Right renal cortex interstitium (tissue), 3 donors: ENCODE data around the gene LENEP. TPM values are rescaled to one million over a fixed set of nuclear protein-coding genes. Genes with fewer than 3 reads are reported as not detected.

ENCODE experiments used
- DNase-seq, 3 donors: peaks; one replicate each; pipeline ENCODE4 v3.0.0-alpha.2; 2013; ENCODE audit warnings: low read depth in 3 of 3, low spot score in 2 of 3
- polyA plus RNA-seq, 3 donors: library from polyadenylated mRNA; unstranded; fragments of 120-200 nt; gene quantifications; one replicate each; pipeline ENCODE4 v1.2.1, GENCODE V29; 2013; ENCODE audit not compliant: insufficient read length in 3 of 3

Gene LENEP
- polyA plus RNA-seq, 3 donors, result not detected

DNA sequence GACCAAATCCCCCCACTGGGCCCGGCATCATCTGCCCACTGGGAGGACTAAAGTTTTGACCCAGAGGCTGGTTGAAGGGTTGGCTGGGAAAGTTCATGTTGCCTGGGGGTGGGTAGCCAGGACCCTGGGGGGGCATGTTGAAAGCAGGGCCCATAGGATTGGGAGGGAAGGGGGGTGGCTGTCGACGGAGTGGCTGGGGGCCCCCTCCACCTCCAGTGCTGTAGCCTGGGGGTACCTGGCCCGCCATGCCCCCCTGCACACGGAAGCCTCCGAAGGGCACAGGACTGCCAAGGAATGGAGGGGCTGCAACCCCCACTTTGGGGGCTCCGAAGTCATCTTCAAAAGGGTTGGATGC, 34.0 kb upstream of the LENEP start:
- no peak for DNase-seq

DNA sequence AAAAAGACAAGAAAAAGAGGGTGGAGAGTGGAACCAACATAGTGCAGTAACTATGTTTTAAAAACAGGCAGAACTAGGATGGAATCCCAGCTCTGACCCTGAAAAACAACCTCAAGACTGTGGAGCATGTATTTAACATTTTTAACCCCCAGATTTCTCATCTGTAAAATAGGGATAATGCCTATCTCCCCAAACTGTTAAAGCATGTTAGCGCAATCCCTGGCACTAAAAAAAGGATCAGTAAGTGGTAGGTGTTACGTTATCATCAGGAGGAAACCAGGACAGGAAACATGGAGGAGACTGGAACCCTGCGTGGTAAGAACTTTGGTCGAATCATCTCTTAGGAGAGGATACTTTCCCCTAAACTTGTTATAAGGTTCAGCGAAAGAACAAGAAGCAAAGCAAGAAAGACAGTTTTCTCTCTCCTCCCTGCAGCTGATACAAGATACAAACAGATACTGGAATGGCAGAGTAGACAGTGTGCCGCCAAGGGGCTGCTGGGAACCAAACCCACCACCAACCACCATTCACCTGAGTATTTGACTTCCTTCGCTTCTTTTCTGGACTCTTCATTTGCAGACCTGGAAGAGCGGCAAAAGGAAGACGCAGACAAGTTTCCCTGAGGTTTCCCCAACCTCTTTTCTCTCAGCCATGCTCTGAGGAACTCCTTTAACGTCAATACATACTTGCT, 32.8 kb upstream of the LENEP start:
- DNase-seq, result no peak

DNA sequence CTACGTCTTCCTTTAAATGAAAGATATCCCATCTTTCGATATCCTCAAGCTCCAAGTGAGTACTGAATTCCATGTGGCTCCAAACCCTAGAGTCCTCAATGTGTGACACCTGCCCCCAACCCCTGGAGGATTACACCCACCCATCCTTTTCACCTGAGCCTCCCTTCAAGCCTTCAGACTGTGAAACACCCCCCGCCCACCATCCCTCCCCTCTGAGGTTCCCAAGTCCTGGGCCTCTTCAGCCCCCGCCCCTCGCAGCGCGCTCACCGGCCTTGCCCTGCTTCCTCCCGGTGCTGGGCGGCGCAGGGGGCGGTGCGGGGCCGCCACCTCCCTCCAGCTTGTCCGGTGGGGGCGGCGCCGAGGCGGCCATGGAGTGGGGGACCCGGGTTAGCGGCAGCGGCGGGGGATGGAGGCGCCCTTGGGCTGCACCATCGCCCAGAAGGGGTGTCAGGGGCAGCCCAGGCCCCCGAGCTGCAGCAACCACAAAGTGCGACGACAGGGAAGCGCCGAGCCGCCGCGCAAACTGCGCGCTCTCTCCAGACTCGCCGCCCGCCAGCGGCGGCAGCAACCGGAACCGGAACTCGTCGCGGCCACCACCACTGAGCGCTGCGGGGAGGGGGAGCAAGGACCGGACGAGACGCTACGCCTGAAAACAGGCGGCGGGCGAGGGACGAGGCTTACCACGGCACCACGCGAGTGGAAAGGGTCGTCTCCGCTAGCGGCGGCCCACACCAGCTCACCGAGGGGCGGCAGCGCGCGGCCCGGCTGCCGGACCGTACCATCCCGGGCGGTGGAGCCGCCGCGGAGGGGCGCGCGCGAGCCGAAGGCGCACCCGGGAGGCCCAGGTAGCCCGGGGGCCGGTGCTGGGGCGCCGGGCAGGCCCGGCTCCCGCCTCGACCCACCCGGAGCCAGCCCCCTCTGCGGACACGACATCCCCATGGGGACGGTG, 31.9 kb upstream of the LENEP start, which contains the start of gene PYGO2:
TSS of gene PYGO2 (minus strand) at position 576 of the 949 bp plus-strand sequence. CDS start at position 370, 206 bp downstream.
- DNase-seq, result no peak

DNA sequence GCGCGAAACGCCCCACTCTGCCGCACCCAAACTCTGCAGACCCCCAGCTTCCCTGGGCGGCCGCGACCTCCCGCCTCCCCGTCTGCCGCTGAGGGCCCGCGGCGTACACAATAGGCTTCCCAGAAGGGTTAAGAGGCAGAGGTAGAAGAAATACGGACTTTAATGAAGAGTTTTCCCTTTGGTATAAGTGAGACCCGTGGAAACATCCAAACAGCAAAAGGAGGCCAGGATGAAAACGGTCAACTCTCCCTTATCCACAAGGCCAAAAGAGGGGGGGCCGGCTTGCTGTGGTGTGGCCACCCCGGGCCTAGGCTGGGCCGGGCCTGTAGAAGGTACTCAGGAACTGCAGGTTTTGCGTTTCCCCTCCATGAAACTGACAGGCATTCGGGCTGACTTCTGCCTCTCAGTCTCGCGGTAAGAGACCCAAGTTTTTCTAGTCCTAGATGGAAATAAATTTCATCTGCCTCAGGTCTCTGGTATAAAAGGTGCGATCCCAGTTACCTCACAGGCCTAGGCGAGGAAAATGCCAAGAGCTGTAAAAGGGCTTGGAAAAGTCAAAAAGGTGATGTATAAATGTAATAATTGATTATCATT, 31.1 kb upstream of the LENEP start:
- no peak for DNase-seq

DNA sequence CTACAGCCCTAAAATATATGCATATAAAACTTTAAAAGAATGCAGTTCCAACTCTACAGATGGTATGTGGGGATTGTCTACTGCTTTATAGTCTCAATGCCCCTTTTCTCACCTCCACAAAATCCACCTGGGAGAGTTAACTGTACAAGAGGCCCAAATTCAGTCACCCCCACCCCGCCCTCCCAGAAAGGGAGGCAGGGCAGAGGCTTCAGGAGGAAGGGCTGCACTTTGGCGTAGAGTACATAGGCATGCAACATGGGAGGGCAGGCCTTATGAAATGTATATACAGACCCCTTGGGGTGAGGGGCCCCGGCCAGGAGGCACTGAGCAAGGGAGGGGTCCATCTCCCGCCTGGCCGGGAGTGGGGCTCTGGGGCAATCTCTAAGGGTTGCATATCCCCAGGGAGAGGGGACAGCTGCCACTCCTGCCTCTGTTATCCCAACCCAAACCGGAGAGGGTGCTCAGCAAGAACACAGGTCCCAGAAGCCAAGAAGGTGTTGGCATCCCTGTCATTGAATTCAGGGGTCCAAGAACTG, 30.5 kb upstream of the LENEP start:
- no peak for DNase-seq

DNA sequence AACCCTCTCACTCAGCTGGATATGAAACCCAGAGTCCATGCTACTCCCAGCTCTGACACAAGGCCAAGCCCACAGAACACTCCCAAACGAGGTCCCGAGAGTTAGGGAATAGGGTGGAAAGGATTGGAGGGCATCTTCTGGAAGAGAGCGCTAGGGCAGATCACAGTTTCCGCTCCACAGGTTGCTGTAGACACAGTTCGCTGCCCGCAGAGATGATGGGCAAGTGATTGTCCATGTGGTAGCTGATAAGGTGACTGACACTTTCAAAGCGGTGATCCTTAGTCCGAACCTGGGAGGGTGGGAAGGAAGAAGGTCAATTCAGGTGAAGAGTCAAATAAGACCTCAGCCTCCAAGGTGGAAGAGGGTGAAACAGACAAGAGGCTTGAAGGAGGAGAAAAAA, 29.7 kb upstream of the LENEP start:
- DNase-seq, result no peak

DNA sequence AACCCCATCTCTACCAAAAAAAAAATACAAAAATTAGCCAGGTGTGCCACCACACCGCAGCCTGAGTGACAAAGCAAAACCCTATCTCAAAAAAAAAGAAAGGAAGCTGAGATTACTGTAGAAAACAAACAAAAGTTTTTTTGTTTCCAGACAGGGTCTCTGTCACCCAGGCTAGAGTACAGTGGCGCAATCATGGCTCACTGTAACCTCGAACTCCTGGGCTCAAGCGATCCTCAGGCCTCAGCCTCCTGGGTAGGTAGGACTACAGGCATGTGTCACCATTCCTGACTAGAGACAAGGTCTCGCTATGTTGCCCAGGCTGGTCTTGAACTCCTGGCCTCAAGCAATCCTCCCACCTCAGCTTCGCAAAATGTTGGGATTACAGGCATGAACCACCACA, 29.0 kb upstream of the LENEP start:
- no peak for DNase-seq

DNA sequence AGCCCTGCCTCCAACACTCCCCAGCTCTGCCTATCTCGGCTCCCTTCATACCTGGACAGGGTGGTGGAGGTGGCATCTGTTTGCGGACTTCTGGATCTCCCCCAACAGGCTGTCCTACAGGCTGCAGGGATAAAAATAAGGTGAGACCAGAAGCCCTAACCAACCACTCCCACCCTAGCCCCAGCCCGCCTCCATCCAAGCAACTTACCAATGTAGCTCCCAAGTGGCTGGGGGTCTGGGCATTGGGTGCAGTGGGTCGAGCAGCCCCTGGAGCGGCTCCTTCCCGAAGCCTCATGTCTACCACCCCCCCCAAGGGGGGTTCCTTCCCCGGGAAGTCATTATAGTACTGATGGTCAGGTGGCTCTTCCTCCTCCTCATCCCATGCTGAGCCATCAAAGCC, 27.3 kb upstream of the LENEP start:
- no peak for DNase-seq

DNA sequence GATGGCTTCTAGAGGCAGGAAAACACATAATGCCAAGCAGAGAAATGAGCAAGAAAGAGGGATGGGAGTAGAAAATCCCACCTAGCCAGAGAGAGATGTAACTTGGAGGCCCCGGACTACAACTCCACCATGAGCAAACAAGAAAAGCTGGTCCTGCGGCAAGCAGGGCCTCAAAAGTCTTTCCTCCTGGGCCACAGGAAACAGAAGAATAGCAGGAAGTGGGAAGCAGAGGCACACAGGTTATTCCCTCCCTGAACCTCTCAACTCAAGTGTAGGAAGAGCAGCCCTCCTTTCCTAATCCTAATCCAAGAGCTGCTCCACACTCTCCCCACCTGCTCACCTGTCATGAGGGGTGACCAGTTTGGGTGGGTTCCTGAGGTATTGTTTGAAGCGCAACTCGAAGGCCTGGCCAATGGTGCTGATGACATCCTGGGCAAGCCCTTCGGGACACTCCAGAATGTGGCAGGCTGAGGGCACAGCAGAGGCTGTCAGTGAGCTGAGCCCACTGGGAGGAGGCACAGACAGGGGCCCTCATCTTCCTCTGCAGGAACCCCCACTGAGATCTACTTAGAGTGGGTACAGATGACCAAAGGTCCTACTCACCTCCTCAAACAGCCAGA, 25.9 kb upstream of the LENEP start:
- no peak for DNase-seq

DNA sequence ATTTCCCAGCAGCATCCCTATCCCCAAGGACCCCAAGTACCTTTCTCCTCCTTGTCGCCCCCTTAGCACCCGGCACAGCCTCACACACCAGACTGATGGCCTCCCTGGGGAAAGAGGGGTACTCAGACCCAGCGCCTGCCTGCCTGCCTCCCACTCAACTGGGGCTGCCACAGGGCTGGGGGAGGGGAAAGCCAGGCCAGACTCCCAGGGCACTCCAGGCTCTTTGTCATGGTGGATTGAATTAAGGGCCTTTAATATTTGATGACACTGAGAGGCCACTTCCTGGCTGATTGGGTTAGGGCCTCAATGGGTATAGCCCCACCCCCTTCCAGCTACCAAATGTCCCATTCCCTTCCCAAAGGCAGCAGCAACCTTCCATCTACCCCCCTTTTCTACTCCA, 24.7 kb upstream of the LENEP start:
- no peak for DNase-seq

DNA sequence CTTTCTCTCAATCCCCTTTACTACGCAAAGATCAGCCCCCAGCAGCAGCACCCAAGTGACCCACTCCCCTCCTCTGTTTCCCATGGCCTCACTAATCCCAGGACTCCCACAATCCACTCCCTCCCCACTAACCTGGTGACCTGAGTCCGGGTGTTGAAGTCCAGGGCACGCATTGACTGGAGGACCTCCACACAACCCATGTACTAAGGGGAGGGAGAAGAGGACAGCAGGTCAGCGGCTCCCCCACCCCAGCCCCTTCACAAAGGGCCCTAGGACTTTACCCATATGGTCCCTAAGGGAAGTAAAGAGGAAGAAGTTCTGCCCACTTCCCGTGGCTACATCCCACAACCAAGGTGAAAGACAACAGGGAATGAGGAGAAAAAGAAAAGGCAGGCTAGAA, 24.1 kb upstream of the LENEP start:
- DNase-seq, result no peak

DNA sequence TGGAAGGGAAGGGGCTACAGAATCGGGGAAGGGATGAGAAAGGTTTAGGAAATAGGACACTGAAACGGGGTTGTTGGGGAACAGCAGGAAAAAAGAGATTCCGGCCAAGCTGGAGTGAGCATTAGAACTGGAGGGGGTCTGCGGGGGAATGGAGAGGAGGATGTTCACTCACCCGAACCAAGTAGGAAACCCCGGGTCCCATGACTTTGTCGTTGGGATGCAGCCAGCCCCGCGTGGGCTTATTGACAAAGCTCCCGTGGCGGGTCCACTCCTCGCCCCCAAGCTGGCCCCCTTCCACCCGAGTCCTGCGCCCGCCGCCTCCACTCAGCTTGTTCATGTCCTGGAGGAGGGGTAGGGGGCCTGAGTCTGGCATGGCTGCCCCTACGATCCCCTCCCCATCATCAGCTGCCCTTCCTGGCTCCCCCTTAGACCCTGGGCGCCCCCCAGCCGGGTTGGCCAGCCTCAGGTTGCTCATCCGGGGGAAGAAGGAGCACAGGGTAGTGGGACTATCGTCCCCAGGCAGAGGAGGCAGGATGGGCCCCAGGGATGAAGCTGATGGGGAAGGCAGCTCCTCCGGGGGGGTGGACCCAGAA, 23.4 kb upstream of the LENEP start:
- no peak for DNase-seq

DNA sequence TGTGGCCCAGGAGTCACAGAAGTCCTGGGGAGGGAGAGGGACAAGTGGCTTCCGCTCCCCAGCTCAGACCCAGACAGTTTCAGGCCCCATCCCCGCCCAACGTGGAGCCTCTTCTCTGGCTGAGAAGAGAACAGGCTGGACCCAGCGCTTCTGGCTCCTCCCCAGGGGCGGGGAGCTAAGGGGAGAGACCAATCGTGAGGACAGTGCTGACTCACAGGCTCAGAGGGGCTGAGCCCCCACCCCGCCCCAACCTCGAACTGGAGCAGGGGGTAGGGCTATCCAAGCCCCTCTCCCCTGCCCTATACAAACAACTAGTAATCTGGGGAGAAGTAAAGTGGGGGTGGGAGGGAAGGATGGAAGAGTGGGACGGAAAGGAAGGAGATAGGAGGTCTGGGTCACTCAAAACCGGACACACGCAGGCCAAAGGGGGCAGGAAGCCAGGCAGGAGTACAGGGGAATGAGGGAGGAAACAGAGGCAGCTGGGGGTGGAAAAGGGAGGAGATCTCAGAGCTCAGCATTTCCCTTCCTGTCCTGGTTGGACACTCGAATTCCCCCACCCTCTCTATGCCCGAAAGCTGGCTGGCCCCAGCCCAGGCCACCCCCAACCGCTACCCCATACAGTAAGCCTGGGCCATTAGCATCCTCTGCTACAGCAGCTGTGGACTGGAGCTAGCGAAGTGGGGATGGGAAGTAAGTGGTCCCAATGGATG, 22.6 kb upstream of the LENEP start, which contains the start of gene SHC1:
TSS of gene SHC1 (minus strand) at position 117 of the 710 bp plus-strand sequence. CDS start 221 bp downstream, outside the sequence.
- peak in 1 of 3 donors; percentile 60 for DNase-seq

DNA sequence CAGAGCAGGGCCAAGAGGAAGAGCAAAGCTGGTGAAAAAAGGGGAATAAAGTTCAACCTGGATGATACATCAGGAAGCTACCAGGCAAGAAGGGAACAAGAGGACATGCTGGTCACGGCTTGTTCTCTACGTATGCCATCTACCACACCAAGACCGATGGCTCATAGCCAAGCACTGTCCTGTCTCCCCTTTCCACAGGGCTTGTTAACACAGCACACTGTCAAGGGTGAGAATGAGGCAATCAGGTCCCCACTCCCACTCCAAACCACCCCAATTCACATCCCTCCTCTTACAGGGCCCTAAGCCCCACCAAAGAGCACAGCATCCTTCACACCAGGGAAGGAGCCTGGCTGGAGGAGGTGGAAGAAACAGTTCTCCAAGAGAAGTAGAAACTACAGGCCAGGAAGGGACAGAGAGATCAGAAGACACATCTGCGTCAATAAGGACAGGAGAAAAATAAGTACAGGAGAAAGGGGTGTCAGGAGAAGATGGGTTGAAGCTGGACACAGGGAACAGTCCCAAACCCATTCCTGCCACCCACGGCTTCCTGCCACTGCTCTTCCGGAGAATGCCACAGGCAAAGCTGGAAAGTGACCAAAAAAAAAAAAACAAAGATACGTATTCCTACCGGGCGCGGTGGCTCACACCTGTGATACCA, 21.9 kb upstream of the LENEP start:
- no peak for DNase-seq

DNA sequence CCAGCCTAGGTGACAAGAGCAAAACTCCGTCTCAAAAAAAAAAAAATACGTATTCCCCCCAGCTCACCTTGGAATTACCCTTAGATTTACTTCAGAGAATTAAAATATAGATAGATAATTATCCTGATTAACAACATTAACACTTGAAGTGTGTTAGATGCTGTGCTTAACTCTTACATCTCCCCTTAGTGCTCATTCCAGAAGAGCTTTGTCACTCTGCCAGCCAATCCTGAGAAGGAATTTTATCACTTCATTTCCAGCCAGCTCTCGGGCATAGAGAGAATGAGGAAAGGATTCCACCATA, 21.2 kb upstream of the LENEP start:
- no peak for DNase-seq

DNA sequence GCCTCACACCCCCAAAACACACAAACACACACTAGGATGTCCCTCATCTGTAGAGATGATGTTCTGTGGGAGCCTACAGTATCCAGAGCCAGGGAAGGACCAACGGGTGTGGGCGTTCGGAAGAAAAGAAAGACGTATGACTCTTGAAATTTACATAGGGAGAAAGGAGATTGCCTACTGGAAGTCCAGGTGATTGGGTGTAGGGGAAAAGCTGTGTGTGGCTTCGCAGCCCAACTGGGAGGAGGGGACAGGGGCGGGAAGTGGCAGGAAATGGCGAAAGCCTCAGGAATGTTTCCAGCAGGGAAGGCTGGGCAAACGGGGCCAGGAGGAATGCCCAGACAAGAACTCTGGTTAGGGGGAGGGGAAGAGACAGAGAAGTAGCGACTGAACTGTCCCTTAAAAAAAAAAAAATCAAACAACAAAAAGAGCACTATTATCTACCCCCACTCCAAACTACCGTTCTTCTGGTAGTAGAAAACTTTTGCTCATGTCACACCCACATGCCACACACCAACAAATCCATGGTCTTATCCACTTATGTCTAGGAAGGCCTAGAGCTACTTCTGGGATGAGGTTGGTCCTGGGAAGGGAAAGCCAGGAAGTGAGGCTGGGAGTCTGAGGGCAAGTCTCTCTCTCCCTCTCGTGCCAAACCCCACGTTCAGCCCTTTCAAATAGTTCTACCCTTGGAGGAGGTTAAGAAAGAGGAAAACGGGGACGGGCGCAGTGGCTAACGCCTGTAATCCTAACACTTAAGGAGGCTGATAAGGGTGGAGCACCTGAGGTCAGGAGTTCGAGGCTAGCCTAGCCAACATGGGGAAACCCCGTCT, 20.7 kb upstream of the LENEP start:
- DNase-seq, result no peak

DNA sequence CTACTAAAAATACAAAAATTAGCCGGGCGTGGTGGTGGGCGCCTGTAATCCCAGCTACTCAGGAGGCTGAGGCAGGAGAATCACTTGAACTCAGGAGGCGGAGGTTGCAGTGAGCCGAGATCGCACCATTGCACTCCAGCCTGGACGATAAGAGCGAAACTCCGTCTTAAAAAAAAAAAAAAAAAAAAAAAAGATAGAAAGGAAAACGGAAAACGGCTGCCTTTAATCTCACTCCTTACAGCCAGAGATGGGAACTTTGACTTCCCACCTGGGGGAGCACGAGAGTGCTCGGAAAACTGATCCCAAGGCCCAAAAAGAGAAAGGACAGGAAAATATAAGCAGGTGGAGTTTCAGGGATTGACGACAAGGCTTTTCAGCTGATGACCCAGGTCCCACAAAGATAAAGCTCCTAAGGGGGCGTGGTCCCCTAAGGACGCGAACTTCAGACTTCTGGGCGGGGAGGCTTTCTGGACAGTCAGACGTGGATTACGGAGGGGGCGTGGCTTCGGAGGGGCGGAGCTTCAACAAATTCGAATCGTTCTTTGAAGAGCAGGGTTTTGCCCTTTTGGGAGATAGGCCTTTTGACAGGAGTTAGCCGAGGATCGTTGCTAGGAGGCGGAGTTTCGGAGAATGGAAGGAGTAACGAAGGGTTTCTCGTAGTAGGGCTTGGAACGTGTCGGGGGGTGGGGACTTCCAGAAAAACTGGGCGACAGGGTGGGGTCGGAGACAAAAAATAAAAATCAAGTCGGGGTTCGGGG, 19.9 kb upstream of the LENEP start:
- DNase-seq, result peak; percentile 86 to 93 (median 91)
